ENCODE measurements around the gene PPP1R16B. TPM values are rescaled to one million over a fixed set of nuclear protein-coding genes. Genes with fewer than 3 reads are reported as not detected.

The PPP1R16B gene
- total RNA-seq, 2 experiments from 2014 or later: 87.6 to 91.1 TPM

GRCh38 chr20:38892091-38892981 lies 86.8 kb downstream of the PPP1R16B start:
- DNase-seq (no peak), ATAC-seq (ENCODE audit: poor library complexity) (no peak)
- H3K36me3 Mint-ChIP-seq (ENCODE audit: low read depth): peaks cover 29% of the 10 kb centered on the region
- H3K4me1 Mint-ChIP-seq (ENCODE audit: low read depth): peaks cover 36% of the 10 kb centered on the region
- intact Hi-C loops (cut with DNase I, micrococcal nuclease): loop anchor here (2.0 to 10.0 kb wide), 5 partner anchors 50 to 230 kb away; no protein-coding TSS in a partner anchor
- Histone ChIP-seq H3K27me3 (ENCODE audit: control insufficient read depth in 1 of 2, insufficient read depth in 2 of 2, low read length in 2 of 2) (no peaks in the 10 kb centered on the region), H3K4me3 (ENCODE audit: low read length) (no peak overlapping the region), H3K4me1 (ENCODE audit: insufficient read depth, low read length) (peaks cover 24% of the 10 kb centered on the region), H3K9me3 (ENCODE audit: control insufficient read depth in 1 of 2, insufficient read depth in 1 of 2, low read length in 2 of 2) (no peaks in the 10 kb centered on the region), H3K36me3 (ENCODE audit: insufficient read depth, low read length) (peaks cover 44% of the 10 kb centered on the region), H3K27ac (ENCODE audit: low read depth in 1 of 2, low read length in 2 of 2) (peak overlapping the region; percentile 38 to 59)
- H3K9me3 Mint-ChIP-seq: no peaks in the 10 kb centered on the region
- TF ChIP-seq CTCF (IDR thresholded peaks at IDR 0.05): no peak
- H3K27me3 Mint-ChIP-seq: no peaks in the 10 kb centered on the region
- ChIA-PET CTCF (interaction anchor here (0.8 to 2.3 kb wide), 9 partner anchors 9 to 86 kb away, joined by 3 to 9 read pairs (median 4); partner anchors contain the start of gene DHX35), POLR2A (interaction anchor here (1.0 to 2.7 kb wide), 7 partner anchors 11 to 87 kb away, joined by 3 to 24 read pairs (median 3); partner anchors contain the start of gene PPP1R16B)
- H3K27ac Mint-ChIP-seq: peak overlapping the region; percentile 77
- H3K4me3 Mint-ChIP-seq: no peak overlapping the region

- Mint-ChIP-seq H3K27me3 (no peaks in the 10 kb centered on the region), H3K27ac (peak overlapping the region; percentile 77), H3K4me1 (ENCODE audit: low read depth) (peaks cover 33% of the 10 kb centered on the region), H3K4me3 (peak overlapping the region; percentile 64), H3K9me3 (no peaks in the 10 kb centered on the region), H3K36me3 (ENCODE audit: low read depth) (peaks cover 36% of the 10 kb centered on the region)
- peaks cover 49% of the 10 kb centered on the region for H3K36me3 ChIP-seq (ENCODE audit: insufficient read depth, low read length)
- DNase-seq (peak in 3 of 14 experiments; percentile 14 to 33 (median 27)), ATAC-seq (ENCODE audit: poor library complexity) (peak; percentile 27)
- ChIA-PET POLR2A (interaction anchor here (0.8 to 2.7 kb wide), 8 partner anchors 10 to 88 kb away, joined by 3 to 24 read pairs (median 3); partner anchors contain the start of gene PPP1R16B), CTCF (interaction anchor here (0.6 to 2.3 kb wide), 15 partner anchors 10 to 1746 kb away, joined by 3 to 9 read pairs (median 4); partner anchors contain the start of gene DHX35)
- peak overlapping the region; percentile 15 to 59 for H3K27ac ChIP-seq (ENCODE audit: low read depth in 1 of 2, low read length in 2 of 2)
- no peaks in the 10 kb centered on the region for H3K27me3 ChIP-seq (ENCODE audit: control insufficient read depth in 1 of 2, insufficient read depth in 2 of 2, low read length in 2 of 2)
- intact Hi-C loops (cut with DNase I, micrococcal nuclease): loop anchor here (1.0 to 10.0 kb wide), 9 partner anchors 51 to 247 kb away; no protein-coding TSS in a partner anchor
- no peaks in the 10 kb centered on the region for H3K9me3 ChIP-seq (ENCODE audit: control insufficient read depth in 1 of 2, insufficient read depth in 1 of 2, low read length in 2 of 2)
- TF ChIP-seq CTCF (IDR thresholded peaks at IDR 0.05): no peak
- H3K4me3 ChIP-seq (ENCODE audit: low read length): peak overlapping the region; percentile 10
- H3K4me1 ChIP-seq (ENCODE audit: insufficient read depth, low read length): peaks cover 24% of the 10 kb centered on the region
Measured at GRCh38 chr20:38893056-38893564, 87.6 kb downstream of the PPP1R16B start.

- Mint-ChIP-seq H3K9me3 (no peaks in the 10 kb centered on the region), H3K27me3 (no peaks in the 10 kb centered on the region), H3K4me3 (peak overlapping the region; percentile 5), H3K36me3 (ENCODE audit: low read depth) (peaks cover 34% of the 10 kb centered on the region), H3K4me1 (ENCODE audit: low read depth) (peaks cover 33% of the 10 kb centered on the region), H3K27ac (peak overlapping the region; percentile 77)
- intact Hi-C loops (cut with DNase I, micrococcal nuclease): loop anchor here (1.0 to 10.0 kb wide), 9 partner anchors 51 to 247 kb away; no protein-coding TSS in a partner anchor
- ChIA-PET POLR2A (interaction anchor here (0.8 to 2.7 kb wide), 8 partner anchors 10 to 89 kb away, joined by 3 to 24 read pairs (median 3); partner anchors contain the start of gene PPP1R16B), CTCF (interaction anchor here (0.6 to 2.3 kb wide), 15 partner anchors 10 to 1746 kb away, joined by 3 to 9 read pairs (median 4); partner anchors contain the start of gene DHX35)
- Histone ChIP-seq H3K36me3 (ENCODE audit: insufficient read depth, low read length) (peaks cover 51% of the 10 kb centered on the region), H3K4me1 (ENCODE audit: insufficient read depth, low read length) (peaks cover 24% of the 10 kb centered on the region), H3K4me3 (ENCODE audit: low read length) (peak overlapping the region; percentile 10), H3K27ac (ENCODE audit: low read depth in 1 of 2, low read length in 2 of 2) (peak overlapping the region; percentile 15 to 59), H3K27me3 (ENCODE audit: control insufficient read depth in 1 of 2, insufficient read depth in 2 of 2, low read length in 2 of 2) (no peaks in the 10 kb centered on the region), H3K9me3 (ENCODE audit: control insufficient read depth in 1 of 2, insufficient read depth in 1 of 2, low read length in 2 of 2) (no peaks in the 10 kb centered on the region)
- peak; percentile 88 for ATAC-seq (ENCODE audit: poor library complexity)
- TF ChIP-seq CTCF (IDR thresholded peaks at IDR 0.05): peak; percentile 96
- peak; percentile 61 to 90 (median 78) for DNase-seq
Measured at GRCh38 chr20:38893565-38894090, 88.1 kb downstream of the PPP1R16B start.

Data from CD4-positive, alpha-beta T cell (primary cell).